Erythroblast (primary cell): ENCODE results near the gene PDZRN4.

Experiments used
- GATA1 ChIP-seq: IDR thresholded peaks from 2 replicates; pipeline ENCODE4 v1.6.1; 2011; ENCODE audit warnings: low read depth, mild to moderate bottlenecking, control low read depth, low read length, moderate library complexity
- POLR2A ChIP-seq: IDR thresholded peaks from 2 replicates; pipeline ENCODE4 v1.6.1; 2011; ENCODE audit warnings: mild to moderate bottlenecking, low read length

- TF ChIP-seq POLR2A (no peak), GATA1 (no peak)
These were observed 271.7 kb downstream of the PDZRN4 start for GRCh38 chr12:41459906-41460214.
